Hematopoietic multipotent progenitor cell (in vitro differentiated cells): ENCODE measurements around the gene MXD4. TPM values are rescaled to one million over a fixed set of nuclear protein-coding genes. Genes with fewer than 3 reads are reported as not detected.
"Not testable (repeated sequence)": the region's sequence is repeated elsewhere in the genome, so short reads cannot be mapped to it uniquely, and the experiment has no call there.

ENCODE experiments used
- DNase-seq, 3 donors: peaks; one replicate each; pipeline ENCODE4 v3.0.0-alpha.2; 2011 to 2015; ENCODE audit warnings: low read depth in 2 of 3, low spot score in 2 of 3
- total RNA-seq: library from RNA; depleted of rRNA; stranded (reverse); fragments of >200 nt; gene quantifications from one replicate; pipeline ENCODE4 v1.2.3, GENCODE V29; 2012

The MXD4 gene
- total RNA-seq, 1 donor, result 92.9 TPM

GRCh38 chr4:2276581-2277325 lies 14.8 kb upstream of the MXD4 start:
- no peak for DNase-seq

- no peak for DNase-seq
Observed at GRCh38 chr4:2275546-2276251, 13.8 kb upstream of the MXD4 start.

GRCh38 chr4:2275044-2275397 lies 13.1 kb upstream of the MXD4 start:
- not testable (repeated sequence) for DNase-seq

DNA sequence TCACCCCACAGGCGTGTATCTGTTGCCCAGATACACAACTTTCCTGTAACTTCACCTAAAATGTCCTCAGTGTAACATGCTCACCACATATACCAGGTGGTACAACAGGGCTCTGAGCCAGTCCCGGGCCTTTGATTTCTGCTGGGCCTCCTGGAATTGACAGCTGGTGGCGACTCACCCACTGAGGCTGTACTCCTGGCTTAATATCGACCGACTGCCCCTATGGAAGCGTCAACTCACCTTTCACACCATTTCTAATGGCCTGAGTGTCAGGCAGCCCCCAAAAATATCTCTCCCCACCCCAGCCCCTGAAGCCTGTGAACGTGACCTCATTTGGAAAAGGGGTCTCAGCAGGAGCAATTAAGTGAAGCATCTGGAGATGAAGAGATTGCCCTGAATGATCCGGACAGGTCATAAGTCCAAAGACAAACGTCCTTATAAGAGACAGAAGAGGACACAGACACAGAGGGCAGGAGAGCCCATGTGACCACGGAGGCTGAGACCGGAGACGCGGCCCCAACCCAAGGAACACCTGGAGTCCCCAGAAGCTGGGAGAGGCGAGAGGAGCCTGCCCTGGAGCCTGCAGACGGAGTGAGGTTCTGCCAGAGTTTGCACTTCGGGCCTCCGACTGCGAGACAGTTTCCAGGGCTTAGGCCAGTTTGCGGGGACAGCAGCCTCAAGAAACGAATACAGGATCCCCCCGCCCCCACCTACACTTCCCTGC lies 12.6 kb upstream of the MXD4 start:
- no peak for DNase-seq

DNA sequence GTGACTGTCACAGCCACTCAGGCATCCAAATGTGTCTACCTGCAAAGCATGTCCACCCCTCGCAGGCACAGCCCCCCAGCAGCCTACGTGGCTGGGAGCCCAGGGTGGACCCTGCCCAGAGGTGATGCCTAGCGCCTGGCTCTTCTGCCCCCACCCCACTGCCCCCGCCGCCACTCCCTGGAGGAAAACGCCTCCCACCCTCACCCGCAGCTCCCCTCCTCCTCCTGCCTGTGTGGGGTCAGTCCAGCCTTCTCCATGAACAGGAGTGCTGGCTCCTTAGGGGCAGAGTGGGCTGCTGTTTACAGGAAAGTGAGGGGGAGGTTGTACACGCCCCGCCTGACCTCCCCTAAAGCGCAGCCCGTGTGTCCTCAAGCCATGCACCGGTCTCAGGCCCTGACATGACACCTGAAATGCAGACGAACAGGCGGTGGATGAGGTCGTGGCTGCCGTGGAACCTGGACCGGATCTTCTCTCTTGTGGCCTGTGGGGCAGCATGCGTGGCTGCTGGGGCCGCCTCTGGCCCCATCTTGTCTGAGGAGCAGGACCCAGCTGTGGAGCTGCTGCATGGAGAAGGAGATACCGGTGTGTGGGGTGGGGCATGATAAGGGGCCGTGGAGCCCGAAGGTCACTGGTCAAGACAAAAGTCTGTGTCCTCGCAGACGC lies 11.9 kb upstream of the MXD4 start:
- DNase-seq, result no peak

- no peak for DNase-seq
Observed at GRCh38 chr4:2273221-2273620, 11.3 kb upstream of the MXD4 start.

DNA sequence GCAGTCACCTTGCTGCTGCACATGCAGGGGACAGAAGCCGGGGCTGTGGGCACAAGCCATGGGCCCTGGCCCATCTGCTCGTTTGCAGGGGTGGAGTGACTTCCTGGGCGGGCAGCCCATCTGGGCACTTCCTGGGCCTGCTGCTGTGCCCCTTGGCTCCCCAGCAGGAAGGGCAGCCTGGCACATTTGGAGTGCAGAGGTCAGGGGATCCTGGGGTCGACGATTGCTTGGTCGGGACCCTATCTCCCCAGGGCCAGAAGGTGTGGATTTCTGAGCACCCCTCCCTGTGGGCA lies 10.9 kb upstream of the MXD4 start:
- no peak for DNase-seq

GRCh38 chr4:2272026-2272827 lies 10.3 kb upstream of the MXD4 start:
- no peak for DNase-seq

GRCh38 chr4:2271279-2272025 lies 9.5 kb upstream of the MXD4 start:
- DNase-seq, result no peak

GRCh38 chr4:2270341-2271165 lies 8.6 kb upstream of the MXD4 start:
- DNase-seq, result no peak

GRCh38 chr4:2269618-2270163 lies 7.8 kb upstream of the MXD4 start:
- no peak for DNase-seq

GRCh38 chr4:2269206-2269531 lies 7.3 kb upstream of the MXD4 start:
- no peak for DNase-seq

GRCh38 chr4:2268357-2269205 lies 6.7 kb upstream of the MXD4 start:
- no peak for DNase-seq

DNA sequence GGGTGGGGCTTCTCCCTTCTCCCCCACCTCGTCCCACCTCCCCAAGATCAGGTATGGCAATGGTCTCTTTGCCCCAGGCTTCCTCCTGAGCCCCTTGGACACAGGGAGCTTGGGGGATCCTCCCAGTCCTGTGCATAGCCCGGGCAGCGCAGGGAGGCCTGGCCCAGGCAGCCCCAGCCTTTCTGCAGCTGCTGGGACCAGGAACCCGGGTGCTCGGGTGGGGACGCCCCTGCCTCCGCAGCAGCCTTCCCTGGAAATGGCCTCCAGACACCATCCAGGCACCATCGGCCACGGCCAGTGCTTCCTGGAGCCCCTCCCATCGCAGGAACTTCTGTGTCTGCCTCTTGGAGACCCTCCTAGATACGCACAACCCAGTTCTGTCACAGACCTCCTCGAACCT lies 5.9 kb upstream of the MXD4 start:
- DNase-seq, result no peak

GRCh38 chr4:2267320-2267811 lies 5.5 kb upstream of the MXD4 start:
- DNase-seq, result no peak

DNA sequence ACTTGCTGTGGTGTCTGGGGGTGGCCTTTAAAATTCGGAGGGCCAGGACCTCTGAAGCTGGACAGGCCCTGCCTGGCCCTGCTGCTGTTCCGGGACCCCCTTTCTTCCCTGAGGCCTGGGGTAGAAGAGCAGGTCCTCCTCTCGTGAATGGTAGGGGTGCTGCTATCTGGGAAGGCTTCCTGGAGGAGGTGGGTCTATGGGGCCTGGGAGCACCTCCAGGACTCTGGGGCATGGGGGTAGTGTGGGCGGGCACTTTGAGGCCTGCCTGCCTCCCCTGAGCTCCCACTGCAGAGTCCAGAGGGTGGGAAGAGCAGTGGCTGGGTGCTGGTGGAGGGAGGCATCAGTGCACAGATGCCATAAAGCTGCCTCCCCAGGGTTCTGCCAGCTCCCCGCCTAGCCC lies 4.9 kb upstream of the MXD4 start:
- no peak for DNase-seq

GRCh38 chr4:2266181-2266580 lies 4.3 kb upstream of the MXD4 start:
- DNase-seq, result no peak
